Measurements from ENCODE around the gene TMOD1.

DNA sequence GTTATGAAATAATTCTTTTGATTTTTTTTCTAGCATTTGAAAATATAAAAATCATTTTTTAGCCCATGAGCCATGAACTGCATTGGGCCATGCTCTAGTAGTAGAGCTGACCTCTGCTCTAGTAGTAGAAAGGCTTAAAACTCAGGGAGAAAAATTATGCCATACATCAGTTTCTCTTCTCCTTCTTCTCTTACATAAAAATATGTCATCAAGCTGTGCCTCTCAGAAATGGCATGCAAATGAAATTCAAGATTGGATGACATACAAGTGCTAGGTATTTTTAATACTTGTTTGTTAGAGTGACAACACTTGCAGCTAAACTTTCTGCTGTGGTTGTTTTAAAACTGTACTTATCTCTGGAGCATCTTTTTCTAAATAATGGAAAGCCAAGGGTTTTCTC is 42.1 kb upstream of the TMOD1 start:
- TF ChIP-seq, protein P1, sequence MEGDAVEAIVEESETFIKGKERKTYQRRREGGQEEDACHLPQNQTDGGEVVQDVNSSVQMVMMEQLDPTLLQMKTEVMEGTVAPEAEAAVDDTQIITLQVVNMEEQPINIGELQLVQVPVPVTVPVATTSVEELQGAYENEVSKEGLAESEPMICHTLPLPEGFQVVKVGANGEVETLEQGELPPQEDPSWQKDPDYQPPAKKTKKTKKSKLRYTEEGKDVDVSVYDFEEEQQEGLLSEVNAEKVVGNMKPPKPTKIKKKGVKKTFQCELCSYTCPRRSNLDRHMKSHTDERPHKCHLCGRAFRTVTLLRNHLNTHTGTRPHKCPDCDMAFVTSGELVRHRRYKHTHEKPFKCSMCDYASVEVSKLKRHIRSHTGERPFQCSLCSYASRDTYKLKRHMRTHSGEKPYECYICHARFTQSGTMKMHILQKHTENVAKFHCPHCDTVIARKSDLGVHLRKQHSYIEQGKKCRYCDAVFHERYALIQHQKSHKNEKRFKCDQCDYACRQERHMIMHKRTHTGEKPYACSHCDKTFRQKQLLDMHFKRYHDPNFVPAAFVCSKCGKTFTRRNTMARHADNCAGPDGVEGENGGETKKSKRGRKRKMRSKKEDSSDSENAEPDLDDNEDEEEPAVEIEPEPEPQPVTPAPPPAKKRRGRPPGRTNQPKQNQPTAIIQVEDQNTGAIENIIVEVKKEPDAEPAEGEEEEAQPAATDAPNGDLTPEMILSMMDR (IDR thresholded peaks at IDR 0.05) = no peak
- TF ChIP-seq ZFX (IDR thresholded peaks at IDR 0.05; ENCODE audit: borderline replicate concordance) = no peak

Measured in 22Rv1 (cell line).